Measurements from ENCODE around the gene HOXB4.

Gene HOXB4

GRCh38 chr17:48597778-48598631, 19.9 kb upstream of the HOXB4 start:
- DNase-seq (ENCODE audit: low read depth), result peak; percentile 87
- peak overlapping the region; percentile 70 for H3K4me3 ChIP-seq (ENCODE audit: low read length)
- no peak for TF ChIP-seq CTCF (conservative IDR thresholded peaks at IDR 0.05; ENCODE audit: low read length)

DNA sequence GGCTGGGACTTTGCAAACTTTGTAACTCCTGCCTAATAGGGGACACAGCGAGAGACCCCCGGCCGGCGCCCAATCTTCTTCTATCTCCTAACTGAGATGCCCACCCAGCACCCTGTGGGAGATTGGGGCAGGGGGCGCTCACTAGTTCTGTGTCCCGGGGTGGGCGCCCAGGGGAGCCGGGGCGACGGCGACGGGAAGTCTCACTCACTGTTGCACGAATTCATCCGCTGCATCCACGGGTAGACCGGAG, 19.3 kb upstream of the HOXB4 start:
- peak overlapping the region; percentile 70 for H3K4me3 ChIP-seq (ENCODE audit: low read length)
- TF ChIP-seq CTCF (conservative IDR thresholded peaks at IDR 0.05; ENCODE audit: low read length), result no peak
- no peak for DNase-seq (ENCODE audit: low read depth)

DNA sequence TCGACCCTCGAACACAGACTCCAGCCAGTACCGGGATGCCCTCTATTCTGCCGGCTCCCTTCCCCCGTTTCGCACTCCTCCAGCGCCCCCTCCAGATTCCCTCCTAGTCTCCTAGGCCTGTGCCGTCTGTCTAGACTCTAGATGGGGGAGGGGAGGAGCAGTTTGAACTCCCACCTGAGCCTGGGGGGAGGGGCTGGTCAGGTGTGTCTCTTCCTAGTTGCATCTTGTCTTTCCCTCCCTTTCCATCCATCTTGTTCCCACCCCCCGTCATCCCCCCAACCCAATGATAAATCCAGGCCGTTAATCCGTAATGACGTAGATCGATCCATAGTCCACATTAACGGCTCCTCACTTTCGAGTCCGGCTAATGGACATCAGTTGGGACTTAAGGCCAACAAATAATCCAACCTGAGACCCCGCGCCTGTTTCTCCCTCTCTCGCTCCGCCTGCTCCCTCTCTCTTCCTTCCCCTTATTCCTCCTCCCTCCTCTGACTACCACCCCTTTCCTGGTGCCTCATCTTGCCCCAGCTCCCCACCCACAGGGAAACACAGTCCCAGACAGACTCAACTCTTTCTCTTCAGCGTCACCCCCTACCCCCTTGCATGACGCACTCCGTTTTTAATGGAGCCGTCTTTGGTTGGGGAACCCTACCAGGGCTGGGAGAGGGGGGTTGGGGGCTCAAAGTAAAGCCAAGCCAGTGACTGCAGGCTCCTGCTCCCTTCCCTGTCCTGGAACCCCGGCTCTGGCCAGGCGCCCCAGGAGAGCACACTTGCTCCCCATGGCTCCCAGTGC, 18.8 kb upstream of the HOXB4 start:
- no peak for DNase-seq (ENCODE audit: low read depth)
- TF ChIP-seq CTCF (conservative IDR thresholded peaks at IDR 0.05; ENCODE audit: low read length), result no peak
- peak overlapping the region; percentile 70 for H3K4me3 ChIP-seq (ENCODE audit: low read length)

- no peak for TF ChIP-seq CTCF (conservative IDR thresholded peaks at IDR 0.05; ENCODE audit: low read length)
- no peak for DNase-seq (ENCODE audit: low read depth)
- peak overlapping the region; percentile 70 for H3K4me3 ChIP-seq (ENCODE audit: low read length)
Observed at GRCh38 chr17:48596000-48596734, 18.0 kb upstream of the HOXB4 start.

DNA sequence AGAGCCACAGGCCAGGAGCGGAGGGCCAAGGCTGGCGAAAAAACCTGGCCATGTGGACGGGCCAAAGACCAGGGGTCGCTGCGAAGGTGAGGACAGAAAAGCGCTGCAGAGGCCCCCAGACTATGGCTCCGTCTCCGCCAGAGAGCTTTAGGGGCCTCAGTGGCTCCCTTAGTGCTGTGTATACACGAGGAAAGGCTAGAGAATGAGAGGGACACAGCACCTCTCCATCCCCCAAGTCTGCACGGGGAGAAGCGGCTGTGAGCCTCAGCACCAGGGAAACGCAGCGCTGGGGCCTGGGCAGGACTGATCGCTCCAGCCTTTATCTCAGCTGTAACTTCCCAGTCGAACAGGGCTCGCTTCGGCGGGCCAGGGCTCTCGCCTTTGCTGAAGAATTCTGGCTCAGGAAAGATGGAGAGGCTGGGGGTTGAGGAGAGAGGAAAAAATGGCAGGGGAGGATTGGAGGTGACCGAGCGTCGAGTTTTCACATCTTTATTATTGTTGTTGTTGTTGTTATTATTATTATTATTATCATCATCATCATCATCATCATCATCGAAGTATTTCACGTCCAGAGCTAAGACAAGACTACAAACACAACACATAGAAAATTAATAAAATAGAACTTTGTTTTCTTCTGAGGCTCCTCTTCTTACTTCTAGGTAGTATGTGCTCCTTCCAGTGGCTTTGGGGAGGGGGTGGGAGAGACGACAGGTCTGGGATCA, 17.3 kb upstream of the HOXB4 start:
- no peak for TF ChIP-seq CTCF (conservative IDR thresholded peaks at IDR 0.05; ENCODE audit: low read length)
- H3K4me3 ChIP-seq (ENCODE audit: low read length), result peak overlapping the region; percentile 82
- DNase-seq (ENCODE audit: low read depth), result no peak

DNA sequence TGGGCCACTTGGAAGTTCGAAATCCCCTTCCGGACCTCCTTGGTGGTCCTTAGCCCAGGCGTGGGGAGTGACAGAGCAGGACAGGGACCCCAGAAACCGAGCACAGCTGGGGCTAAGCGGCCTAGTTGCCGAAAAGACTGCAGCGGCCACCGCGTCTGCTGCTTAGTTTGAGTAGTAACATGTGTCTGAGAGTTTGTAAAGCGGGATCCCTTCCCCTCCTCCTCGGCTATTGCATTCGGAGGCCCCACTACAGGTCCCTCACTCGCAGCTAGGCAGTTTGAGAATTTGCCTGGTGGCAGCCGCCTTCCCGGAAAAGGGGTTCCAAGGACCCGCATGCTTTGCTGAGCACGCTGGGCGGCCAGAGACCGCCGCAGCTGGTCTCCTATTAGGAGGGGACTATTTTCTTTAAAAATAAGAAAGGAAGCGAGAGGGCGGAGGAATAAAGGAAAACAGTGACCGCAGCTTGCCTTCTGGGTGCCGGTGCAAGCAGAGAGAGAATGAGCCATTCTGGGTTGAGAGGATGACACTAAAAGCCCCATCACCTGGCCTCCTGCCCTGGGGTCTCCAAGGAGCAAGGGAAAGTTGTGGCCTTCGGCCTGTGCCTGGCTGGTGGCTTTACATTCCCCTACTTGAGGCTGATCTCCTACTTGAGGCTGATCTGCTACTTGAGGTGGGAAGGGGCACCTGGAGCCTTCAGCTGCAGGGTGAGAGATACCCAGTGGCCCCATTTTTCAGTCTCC, 16.6 kb upstream of the HOXB4 start:
- DNase-seq (ENCODE audit: low read depth), result no peak
- TF ChIP-seq CTCF (conservative IDR thresholded peaks at IDR 0.05; ENCODE audit: low read length), result no peak
- H3K4me3 ChIP-seq (ENCODE audit: low read length), result peak overlapping the region; percentile 82
